Liver (tissue), 9 donors: Measurements from ENCODE around the gene PAK1. TPM values are rescaled to one million over a fixed set of nuclear protein-coding genes. Genes with fewer than 3 reads are reported as not detected.

Source experiments
- DNase-seq: peaks from one replicate; pipeline ENCODE4 v3.0.0-alpha.2; 2017; ENCODE audit warnings: low spot score
- H3K27ac ChIP-seq, 2 donors: one replicate each; pipeline ENCODE4 v1.7.0; 2013; ENCODE audit warnings: inconsistent platforms in 2 of 2, low read length in 2 of 2, control low read depth in 1 of 2, low read depth in 1 of 2, mild to moderate bottlenecking in 1 of 2
- H3K27me3 ChIP-seq, 4 donors: one replicate each; pipeline versions ENCODE4 v1.6.1 to v1.7.0; 2013; ENCODE audit warnings: low read length in 3 of 4, inconsistent platforms in 1 of 4, mild to moderate bottlenecking in 1 of 4, moderate library complexity in 1 of 4; ENCODE audit not compliant: control insufficient read depth in 4 of 4, insufficient read depth in 4 of 4
- H3K36me3 ChIP-seq, 4 donors: one replicate each; pipeline versions ENCODE4 v1.6.1 to v1.7.0; 2013; ENCODE audit warnings: low read length in 3 of 4, mild to moderate bottlenecking in 3 of 4, low read depth in 1 of 4, moderate library complexity in 1 of 4; ENCODE audit not compliant: control insufficient read depth in 4 of 4, insufficient read depth in 3 of 4
- H3K4me1 ChIP-seq, 4 donors: one replicate each; pipeline versions ENCODE4 v1.6.1 to v1.7.0; 2013; ENCODE audit warnings: low read length in 3 of 4, mild to moderate bottlenecking in 3 of 4, moderate library complexity in 1 of 4; ENCODE audit not compliant: control insufficient read depth in 4 of 4, insufficient read depth in 4 of 4
- H3K4me3 ChIP-seq, 3 donors: one replicate each; pipeline versions ENCODE4 v1.6.1 to v1.7.0; 2013; ENCODE audit warnings: low read length in 3 of 3, control low read depth in 1 of 3, low read depth in 1 of 3, mild to moderate bottlenecking in 1 of 3
- H3K9ac ChIP-seq, 2 donors: one replicate each; pipeline ENCODE4 v1.7.0; 2013; ENCODE audit warnings: low read length in 2 of 2, mild to moderate bottlenecking in 2 of 2, moderate library complexity in 2 of 2, control low read depth in 1 of 2, low read depth in 1 of 2
- H3K9me3 ChIP-seq, 4 donors: one replicate each; pipeline versions ENCODE4 v1.6.1 to v1.7.0; 2013; ENCODE audit warnings: low read length in 3 of 4; ENCODE audit not compliant: control insufficient read depth in 4 of 4
- FOXA2 ChIP-seq: IDR thresholded peaks from 2 replicates; pipeline ENCODE4 v1.6.1; 2016; ENCODE audit warnings: antibody characterized with exemption
- GABPA ChIP-seq, 2 donors: IDR thresholded peaks in 1 of 2; conservative IDR thresholded peaks in 1 of 2; 2 replicates each; pipeline ENCODE4 v1.6.1; 2016; ENCODE audit warnings: antibody characterized with exemption in 2 of 2, mild to moderate bottlenecking in 1 of 2, moderate library complexity in 1 of 2
- HNF4A ChIP-seq, 2 donors: conservative IDR thresholded peaks; 2 replicates each; pipeline ENCODE4 v1.6.1; 2016; ENCODE audit warnings: antibody characterized with exemption in 2 of 2, mild to moderate bottlenecking in 2 of 2
- NR2F2 ChIP-seq: IDR thresholded peaks from 2 replicates; pipeline ENCODE4 v1.6.1; 2016; ENCODE audit warnings: antibody characterized with exemption
- RAD21 ChIP-seq, 2 donors: IDR thresholded peaks; 2 replicates each; pipeline ENCODE4 v1.6.1; 2016; ENCODE audit warnings: antibody characterized with exemption in 2 of 2, mild to moderate bottlenecking in 2 of 2
- RXRA ChIP-seq, 2 donors: IDR thresholded peaks; 2 replicates each; pipeline ENCODE4 v1.6.1; 2017 to 2018; ENCODE audit warnings: antibody characterized with exemption in 2 of 2, mild to moderate bottlenecking in 1 of 2
- SP1 ChIP-seq: IDR thresholded peaks from 2 replicates; pipeline ENCODE4 v1.6.1; 2018; ENCODE audit warnings: antibody characterized with exemption, mild to moderate bottlenecking
- TAF1 ChIP-seq: conservative IDR thresholded peaks from 2 replicates; pipeline ENCODE4 v1.6.1; 2016; ENCODE audit warnings: antibody characterized with exemption, mild to moderate bottlenecking
- WGBS: extraction: QIAGEN DNeasy Blood & Tissue Kit; methylation state at CpG from one replicate; pipeline ENCODE4 v1.1.7; 2013; 5-methylcytosine and 5-hydroxymethylcytosine counted together
- polyA plus RNA-seq, 2 donors: library from polyadenylated mRNA; stranded (reverse) in 1 of 2; unstranded in 1 of 2; fragments of 200-250 nt in 1 of 2; fragments of >200 nt in 1 of 2; fragmentation: Nextera tagmentation in 1 of 2; extraction: Ambion mirVana in 1 of 2; gene quantifications; one replicate each; pipeline versions ENCODE4 v1.2.1 to v1.2.3, GENCODE V29; 2013 to 2015
- total RNA-seq, 2 donors: library from RNA; depleted of rRNA; stranded (reverse); fragments of >200 nt; gene quantifications; one replicate each; pipeline ENCODE4 v1.2.3, GENCODE V29; 2014
- TF ChIP-seq, protein P1 (sequence below): IDR thresholded peaks from 2 replicates; pipeline ENCODE4 v1.6.1; 2016; ENCODE audit warnings: antibody characterized with exemption, mild to moderate bottlenecking
- TF ChIP-seq, protein P2 (sequence below): IDR thresholded peaks from 2 replicates; pipeline ENCODE4 v1.6.1; 2016; ENCODE audit warnings: antibody characterized with exemption
- TF ChIP-seq, protein P3 (sequence below): fragments of 150-350 bp; IDR thresholded peaks from 2 replicates; pipeline ENCODE4 v1.5.1; 2017; ENCODE audit warnings: improper control_type of control experiment, low read depth, low read length; ENCODE audit not compliant: missing input control
- donor health status: healthy.
- donor health status: healthy.
- donor health status: healthy.
- donor health status: healthy.
- donor health status: healthy.

The PAK1 gene
- total and polyA plus RNA-seq, 4 donors: 3.6 to 24.9 (median 7.4) TPM

DNA sequence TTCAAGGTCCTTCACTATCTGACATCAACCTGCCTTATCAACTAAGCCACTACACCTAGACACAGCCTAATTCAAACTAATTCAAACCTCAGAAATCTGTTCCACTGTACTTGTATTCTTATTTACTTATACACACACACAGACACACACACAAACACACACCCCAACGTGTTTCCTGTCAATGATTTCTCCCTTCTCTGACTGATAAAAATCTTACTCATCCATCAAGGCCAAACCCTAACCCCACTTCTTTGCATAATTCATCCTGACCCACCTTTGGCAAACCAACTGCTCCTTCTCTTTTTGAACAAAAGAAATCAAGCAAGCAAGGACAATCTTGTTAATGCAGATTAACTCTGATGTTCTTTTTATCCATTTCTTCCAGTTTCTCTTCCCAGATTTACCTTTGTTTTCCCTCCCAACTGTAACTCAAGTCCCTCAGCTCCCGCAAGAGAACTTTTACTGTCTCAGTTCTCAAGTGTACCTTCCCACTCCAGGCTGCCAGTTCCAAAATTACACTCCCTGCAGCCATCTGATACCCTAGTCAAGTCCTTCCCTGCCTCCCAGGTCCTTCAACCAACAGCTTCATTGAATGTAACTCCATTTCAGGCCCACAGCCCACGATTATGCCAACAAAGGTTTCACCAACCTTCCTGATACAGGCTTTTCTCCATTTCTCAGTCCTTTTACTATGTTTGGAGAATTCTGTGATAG lies 78.3 kb downstream of the PAK1 start:
- H3K9ac ChIP-seq: no peak overlapping the region
- H3K4me1 ChIP-seq: peaks cover 7 to 43% (median 31%) of the 10 kb centered on the region in 4 donors
- no peaks in the 10 kb centered on the region for H3K27me3 ChIP-seq
- H3K27ac ChIP-seq: peak overlapping the region in 1 of 2 donors; percentile 43
- no peak for DNase-seq
- WGBS: 64% methylated on average over 3 of the region's 3 CpGs
- no peak overlapping the region for H3K4me3 ChIP-seq
- no peak for TF ChIP-seq RXRA (IDR thresholded peaks at IDR 0.05)
- TF ChIP-seq GABPA (IDR thresholded peaks at IDR 0.05 in 1 of 2, conservative IDR thresholded peaks at IDR 0.05 in 1 of 2): no peak
- no peak for TF ChIP-seq FOXA2
- TF ChIP-seq, protein P1, sequence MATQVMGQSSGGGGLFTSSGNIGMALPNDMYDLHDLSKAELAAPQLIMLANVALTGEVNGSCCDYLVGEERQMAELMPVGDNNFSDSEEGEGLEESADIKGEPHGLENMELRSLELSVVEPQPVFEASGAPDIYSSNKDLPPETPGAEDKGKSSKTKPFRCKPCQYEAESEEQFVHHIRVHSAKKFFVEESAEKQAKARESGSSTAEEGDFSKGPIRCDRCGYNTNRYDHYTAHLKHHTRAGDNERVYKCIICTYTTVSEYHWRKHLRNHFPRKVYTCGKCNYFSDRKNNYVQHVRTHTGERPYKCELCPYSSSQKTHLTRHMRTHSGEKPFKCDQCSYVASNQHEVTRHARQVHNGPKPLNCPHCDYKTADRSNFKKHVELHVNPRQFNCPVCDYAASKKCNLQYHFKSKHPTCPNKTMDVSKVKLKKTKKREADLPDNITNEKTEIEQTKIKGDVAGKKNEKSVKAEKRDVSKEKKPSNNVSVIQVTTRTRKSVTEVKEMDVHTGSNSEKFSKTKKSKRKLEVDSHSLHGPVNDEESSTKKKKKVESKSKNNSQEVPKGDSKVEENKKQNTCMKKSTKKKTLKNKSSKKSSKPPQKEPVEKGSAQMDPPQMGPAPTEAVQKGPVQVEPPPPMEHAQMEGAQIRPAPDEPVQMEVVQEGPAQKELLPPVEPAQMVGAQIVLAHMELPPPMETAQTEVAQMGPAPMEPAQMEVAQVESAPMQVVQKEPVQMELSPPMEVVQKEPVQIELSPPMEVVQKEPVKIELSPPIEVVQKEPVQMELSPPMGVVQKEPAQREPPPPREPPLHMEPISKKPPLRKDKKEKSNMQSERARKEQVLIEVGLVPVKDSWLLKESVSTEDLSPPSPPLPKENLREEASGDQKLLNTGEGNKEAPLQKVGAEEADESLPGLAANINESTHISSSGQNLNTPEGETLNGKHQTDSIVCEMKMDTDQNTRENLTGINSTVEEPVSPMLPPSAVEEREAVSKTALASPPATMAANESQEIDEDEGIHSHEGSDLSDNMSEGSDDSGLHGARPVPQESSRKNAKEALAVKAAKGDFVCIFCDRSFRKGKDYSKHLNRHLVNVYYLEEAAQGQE: no peak
- no peak for TF ChIP-seq TAF1
- no peak for TF ChIP-seq SP1
- TF ChIP-seq, protein P2, sequence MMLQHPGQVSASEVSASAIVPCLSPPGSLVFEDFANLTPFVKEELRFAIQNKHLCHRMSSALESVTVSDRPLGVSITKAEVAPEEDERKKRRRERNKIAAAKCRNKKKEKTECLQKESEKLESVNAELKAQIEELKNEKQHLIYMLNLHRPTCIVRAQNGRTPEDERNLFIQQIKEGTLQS: no peak
- TF ChIP-seq, protein P3, sequence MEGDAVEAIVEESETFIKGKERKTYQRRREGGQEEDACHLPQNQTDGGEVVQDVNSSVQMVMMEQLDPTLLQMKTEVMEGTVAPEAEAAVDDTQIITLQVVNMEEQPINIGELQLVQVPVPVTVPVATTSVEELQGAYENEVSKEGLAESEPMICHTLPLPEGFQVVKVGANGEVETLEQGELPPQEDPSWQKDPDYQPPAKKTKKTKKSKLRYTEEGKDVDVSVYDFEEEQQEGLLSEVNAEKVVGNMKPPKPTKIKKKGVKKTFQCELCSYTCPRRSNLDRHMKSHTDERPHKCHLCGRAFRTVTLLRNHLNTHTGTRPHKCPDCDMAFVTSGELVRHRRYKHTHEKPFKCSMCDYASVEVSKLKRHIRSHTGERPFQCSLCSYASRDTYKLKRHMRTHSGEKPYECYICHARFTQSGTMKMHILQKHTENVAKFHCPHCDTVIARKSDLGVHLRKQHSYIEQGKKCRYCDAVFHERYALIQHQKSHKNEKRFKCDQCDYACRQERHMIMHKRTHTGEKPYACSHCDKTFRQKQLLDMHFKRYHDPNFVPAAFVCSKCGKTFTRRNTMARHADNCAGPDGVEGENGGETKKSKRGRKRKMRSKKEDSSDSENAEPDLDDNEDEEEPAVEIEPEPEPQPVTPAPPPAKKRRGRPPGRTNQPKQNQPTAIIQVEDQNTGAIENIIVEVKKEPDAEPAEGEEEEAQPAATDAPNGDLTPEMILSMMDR: no peak
- no peaks in the 10 kb centered on the region for H3K36me3 ChIP-seq
- no peaks in the 10 kb centered on the region for H3K9me3 ChIP-seq

DNA sequence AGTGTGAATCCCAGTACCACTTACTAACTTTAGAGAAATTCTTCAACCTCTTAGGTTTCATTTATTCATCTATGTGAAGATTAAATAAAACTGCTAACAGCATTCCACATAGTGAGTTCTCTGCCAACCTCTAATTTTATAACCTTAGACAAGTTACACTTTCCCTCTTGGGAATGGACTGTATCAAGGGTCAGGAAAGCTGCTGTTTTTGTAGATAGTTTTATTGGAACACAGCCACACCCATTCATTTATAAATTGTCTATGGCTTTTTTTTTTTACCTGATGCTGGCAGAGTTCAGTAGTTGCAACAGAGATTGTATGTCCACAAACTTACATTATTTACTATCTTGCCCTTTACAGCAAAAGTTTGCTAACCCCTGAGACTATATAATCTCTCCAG lies 81.1 kb downstream of the PAK1 start:
- Histone ChIP-seq H3K9ac (no peak overlapping the region), H3K27me3 (no peaks in the 10 kb centered on the region), H3K27ac (no peak overlapping the region), H3K4me1 (peaks cover 7 to 43% (median 30%) of the 10 kb centered on the region in 4 donors), H3K4me3 (no peak overlapping the region), H3K9me3 (no peaks in the 10 kb centered on the region), H3K36me3 (no peaks in the 10 kb centered on the region)
- DNase-seq: no peak
- peak in 1 of 2 donors; percentile 16 for TF ChIP-seq RAD21 (IDR thresholded peaks at IDR 0.05)
- TF ChIP-seq, protein P3: no peak
- TF ChIP-seq HNF4A (conservative IDR thresholded peaks at IDR 0.05): peak; percentile 35 to 36
- TF ChIP-seq NR2F2: no peak
